DOHH2 (cell line): Measurements from ENCODE around the gene RS1.

Experiments
- EZH2phosphoT487 ChIP-seq: fragments of 200-600 bp; sonication (generic); IDR thresholded peaks from 2 replicates; pipeline ENCODE4 v1.6.1; 2017; ENCODE audit warnings: borderline replicate concordance, mild to moderate bottlenecking, antibody characterized with exemption, low read length, moderate library complexity, mixed read lengths
- TF ChIP-seq, protein P1 (sequence below): fragments of 200-600 bp; sonication (generic); IDR thresholded peaks from one replicate; pipeline ENCODE4 v1.5.1; 2014; ENCODE audit warnings: antibody characterized with exemption, mild to moderate bottlenecking, low read depth, low read length; ENCODE audit not compliant: poor library complexity, severe bottlenecking

DNA sequence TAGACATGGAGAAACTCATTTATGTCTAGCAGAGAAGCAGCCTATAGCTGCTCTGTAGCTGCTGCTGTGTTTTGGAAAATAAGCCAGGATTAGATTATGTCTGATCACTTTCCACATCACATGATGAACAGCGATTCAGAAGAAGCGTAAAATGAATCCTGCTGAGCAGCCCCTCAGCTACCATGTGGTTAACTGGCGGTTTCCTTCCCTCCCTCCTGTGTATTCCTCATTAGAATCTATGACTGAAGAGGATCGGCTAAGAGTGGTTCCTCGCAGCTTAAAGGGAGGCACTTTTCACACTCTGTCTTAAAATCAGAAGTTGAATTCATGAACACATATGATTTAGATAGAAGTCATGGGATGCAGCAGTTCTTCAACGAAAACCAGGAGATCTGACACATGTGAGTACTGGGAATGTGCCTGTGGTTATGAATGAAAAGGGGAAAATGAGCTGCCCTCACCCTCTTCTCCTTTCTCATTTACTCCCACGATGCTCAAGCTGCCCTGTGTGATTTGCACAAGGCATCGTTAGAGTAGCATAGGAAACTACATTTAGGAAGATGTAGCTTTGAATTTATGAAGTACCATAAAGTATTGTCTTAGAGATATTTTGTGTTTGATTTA lies 35.6 kb upstream of the RS1 start, which contains the start of gene PPEF1:
- TF ChIP-seq, protein P1, sequence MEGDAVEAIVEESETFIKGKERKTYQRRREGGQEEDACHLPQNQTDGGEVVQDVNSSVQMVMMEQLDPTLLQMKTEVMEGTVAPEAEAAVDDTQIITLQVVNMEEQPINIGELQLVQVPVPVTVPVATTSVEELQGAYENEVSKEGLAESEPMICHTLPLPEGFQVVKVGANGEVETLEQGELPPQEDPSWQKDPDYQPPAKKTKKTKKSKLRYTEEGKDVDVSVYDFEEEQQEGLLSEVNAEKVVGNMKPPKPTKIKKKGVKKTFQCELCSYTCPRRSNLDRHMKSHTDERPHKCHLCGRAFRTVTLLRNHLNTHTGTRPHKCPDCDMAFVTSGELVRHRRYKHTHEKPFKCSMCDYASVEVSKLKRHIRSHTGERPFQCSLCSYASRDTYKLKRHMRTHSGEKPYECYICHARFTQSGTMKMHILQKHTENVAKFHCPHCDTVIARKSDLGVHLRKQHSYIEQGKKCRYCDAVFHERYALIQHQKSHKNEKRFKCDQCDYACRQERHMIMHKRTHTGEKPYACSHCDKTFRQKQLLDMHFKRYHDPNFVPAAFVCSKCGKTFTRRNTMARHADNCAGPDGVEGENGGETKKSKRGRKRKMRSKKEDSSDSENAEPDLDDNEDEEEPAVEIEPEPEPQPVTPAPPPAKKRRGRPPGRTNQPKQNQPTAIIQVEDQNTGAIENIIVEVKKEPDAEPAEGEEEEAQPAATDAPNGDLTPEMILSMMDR, result no peak
- no peak for TF ChIP-seq EZH2phosphoT487
